ENCODE data around the gene ZNF609. TPM values are rescaled to one million over a fixed set of nuclear protein-coding genes. Genes with fewer than 3 reads are reported as not detected.

The ZNF609 gene
- total RNA-seq, 1 experiment from 2014 or later = 31.0 TPM

DNA sequence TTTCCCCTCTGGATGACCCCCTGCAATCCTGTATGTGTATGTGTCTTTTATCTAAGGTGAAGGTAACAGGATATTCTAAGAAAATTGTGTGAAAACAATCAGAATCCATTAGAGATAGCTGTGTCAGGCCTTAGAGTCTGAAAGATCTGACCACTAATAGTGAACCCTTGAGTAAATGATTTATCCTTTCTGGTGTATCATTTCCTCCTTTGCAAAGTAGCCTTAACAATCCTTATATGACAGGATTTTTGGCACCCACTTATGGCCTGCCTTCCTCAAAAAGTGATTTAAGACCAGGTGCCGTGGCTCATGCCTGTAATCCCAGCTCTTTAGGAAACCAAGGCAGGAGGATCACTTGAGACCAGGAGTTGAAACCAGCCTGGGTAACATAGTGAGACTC, 204.8 kb downstream of the ZNF609 start:
- Histone ChIP-seq H3K27me3 (ENCODE audit: insufficient read depth, low read length) (no peaks in the 10 kb centered on the region), H3K9me2 (ENCODE audit: insufficient read depth) (no peaks in the 10 kb centered on the region), H3K36me3 (ENCODE audit: control insufficient read depth in 1 of 2, insufficient read depth in 2 of 2, low read length in 2 of 2) (no peaks in the 10 kb centered on the region), H4K20me1 (ENCODE audit: insufficient read depth) (no peaks in the 10 kb centered on the region), H2AFZ (ENCODE audit: low read depth, low read length, poor library complexity, severe bottlenecking) (no peak overlapping the region), H3K9me3 (ENCODE audit: control insufficient read depth in 1 of 2, insufficient read depth in 1 of 2, low read depth in 1 of 2, low read length in 2 of 2) (no peaks in the 10 kb centered on the region), H3K79me2 (ENCODE audit: insufficient read depth, low read length) (no peaks in the 10 kb centered on the region), H3K27ac (ENCODE audit: low read depth, low read length) (no peak overlapping the region), H3K4me3 (replicated peaks in 1 of 2; ENCODE audit: low read depth in 1 of 2, low read length in 2 of 2) (no peak overlapping the region), H3K4me2 (ENCODE audit: low read length) (no peak overlapping the region), H3K4me1 (ENCODE audit: control insufficient read depth in 1 of 2, insufficient read depth in 2 of 2, low read length in 2 of 2) (peaks cover 0 to 5% of the 10 kb centered on the region in 2 experiments; a peak in 1 of 4 replicates), H3K9ac (ENCODE audit: low read length) (no peak overlapping the region)
- CTCF ChIA-PET = no interaction called here
- ATAC-seq (no peak), DNase-seq (ENCODE audit: low read depth, low spot score) (no peak)
- no peak for TF ChIP-seq TCF7L2 (IDR thresholded peaks at IDR 0.05; ENCODE audit: borderline replicate concordance, extremely low read depth, insufficient read depth, insufficient read length)
- TF ChIP-seq CBX3 (IDR thresholded peaks at IDR 0.05; ENCODE audit: low read depth) = no peak
- TF ChIP-seq SP1 (IDR thresholded peaks at IDR 0.05; ENCODE audit: low read depth) = no peak
- TF ChIP-seq EZH2 (IDR thresholded peaks at IDR 0.05) = no peak
- TF ChIP-seq, protein P1, sequence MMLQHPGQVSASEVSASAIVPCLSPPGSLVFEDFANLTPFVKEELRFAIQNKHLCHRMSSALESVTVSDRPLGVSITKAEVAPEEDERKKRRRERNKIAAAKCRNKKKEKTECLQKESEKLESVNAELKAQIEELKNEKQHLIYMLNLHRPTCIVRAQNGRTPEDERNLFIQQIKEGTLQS (IDR thresholded peaks at IDR 0.05) = no peak
- no peak for TF ChIP-seq CEBPB (IDR thresholded peaks at IDR 0.05; ENCODE audit: low read depth)
- intact Hi-C loops (cut with micrococcal nuclease) = no loop called here
- BruUV-seq (replicated peaks) = no TSS peak
- RAD21 ChIA-PET (ENCODE audit: low non-redundant PET in 1 of 2, low total read pairs in 2 of 2, uncharacterized antibody in 2 of 2, unreplicated experiment in 2 of 2) = no interaction called here
- POLR2A ChIA-PET = interaction anchor here (0.6 kb wide), 1 partner anchor 205 kb away, joined by 5 read pairs; the partner anchor contains the start of gene ZNF609

DNA sequence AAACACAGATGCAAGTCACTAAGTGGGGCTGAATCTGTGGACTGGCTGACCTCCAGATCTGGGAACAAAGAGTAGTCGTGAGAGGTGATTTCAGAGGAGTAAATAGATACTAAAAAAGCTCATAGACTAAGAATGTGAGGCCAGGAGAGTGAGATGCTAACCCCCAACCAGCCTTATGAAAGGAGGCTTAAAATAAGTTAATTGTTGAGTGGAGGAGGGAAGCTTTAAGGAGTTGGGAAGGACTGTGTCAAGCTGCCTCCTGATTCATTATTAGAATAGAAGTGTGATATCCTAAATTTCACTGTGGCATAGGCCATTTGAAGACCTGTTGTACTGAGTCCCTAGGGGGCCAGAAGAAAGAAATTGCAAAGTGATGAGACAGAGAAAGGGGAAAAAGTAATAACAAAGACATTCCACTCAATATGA, 207.4 kb downstream of the ZNF609 start:
- DNase-seq (ENCODE audit: low read depth, low spot score) (no peak), ATAC-seq (no peak)
- H3K9me2 ChIP-seq (ENCODE audit: insufficient read depth) = no peaks in the 10 kb centered on the region
- no peaks in the 10 kb centered on the region for H3K9me3 ChIP-seq (ENCODE audit: control insufficient read depth in 1 of 2, insufficient read depth in 1 of 2, low read depth in 1 of 2, low read length in 2 of 2)
- H3K4me3 ChIP-seq (replicated peaks in 1 of 2; ENCODE audit: low read depth in 1 of 2, low read length in 2 of 2) = no peak overlapping the region
- no peak overlapping the region for H3K4me2 ChIP-seq (ENCODE audit: low read length)
- CTCF ChIA-PET = no interaction called here
- POLR2A ChIA-PET = no interaction called here
- H3K27ac ChIP-seq (ENCODE audit: low read depth, low read length) = no peak overlapping the region
- H3K79me2 ChIP-seq (ENCODE audit: insufficient read depth, low read length) = no peaks in the 10 kb centered on the region
- H4K20me1 ChIP-seq (ENCODE audit: insufficient read depth) = no peaks in the 10 kb centered on the region
- no peak overlapping the region for H3K9ac ChIP-seq (ENCODE audit: low read length)
- H3K4me1 ChIP-seq (ENCODE audit: control insufficient read depth in 1 of 2, insufficient read depth in 2 of 2, low read length in 2 of 2) = peaks cover 0 to 5% of the 10 kb centered on the region in 2 experiments; a peak in 1 of 4 replicates
- H3K27me3 ChIP-seq (ENCODE audit: insufficient read depth, low read length) = no peaks in the 10 kb centered on the region
- RAD21 ChIA-PET (ENCODE audit: low non-redundant PET in 1 of 2, low total read pairs in 2 of 2, uncharacterized antibody in 2 of 2, unreplicated experiment in 2 of 2) = no interaction called here
- H3K36me3 ChIP-seq (ENCODE audit: control insufficient read depth in 1 of 2, insufficient read depth in 2 of 2, low read length in 2 of 2) = no peaks in the 10 kb centered on the region
- H2AFZ ChIP-seq (ENCODE audit: low read depth, low read length, poor library complexity, severe bottlenecking) = no peak overlapping the region
- intact Hi-C loops (cut with micrococcal nuclease) = no loop called here
- BruUV-seq (replicated peaks) = no TSS peak
- no peak for TF ChIP-seq SIN3A (IDR thresholded peaks at IDR 0.05; ENCODE audit: low read depth)
- TF ChIP-seq SP1 (IDR thresholded peaks at IDR 0.05; ENCODE audit: low read depth) = no peak
- no peak for TF ChIP-seq RAD21 (IDR thresholded peaks at IDR 0.05; ENCODE audit: low read depth)
- TF ChIP-seq JUND (IDR thresholded peaks at IDR 0.05) = no peak
- TF ChIP-seq, protein P2, sequence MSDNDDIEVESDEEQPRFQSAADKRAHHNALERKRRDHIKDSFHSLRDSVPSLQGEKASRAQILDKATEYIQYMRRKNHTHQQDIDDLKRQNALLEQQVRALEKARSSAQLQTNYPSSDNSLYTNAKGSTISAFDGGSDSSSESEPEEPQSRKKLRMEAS (IDR thresholded peaks at IDR 0.05) = no peak
- no peak for TF ChIP-seq YY1 (IDR thresholded peaks at IDR 0.05; ENCODE audit: extremely low read depth, insufficient replicate concordance, low read depth, low read length)
- no peak for TF ChIP-seq POLR2AphosphoS5 (IDR thresholded peaks at IDR 0.05; ENCODE audit: low read depth, low read length)
- TF ChIP-seq CBX3 (IDR thresholded peaks at IDR 0.05; ENCODE audit: low read depth) = no peak
- TF ChIP-seq CEBPB (IDR thresholded peaks at IDR 0.05; ENCODE audit: low read depth) = no peak
- TF ChIP-seq, protein P3, sequence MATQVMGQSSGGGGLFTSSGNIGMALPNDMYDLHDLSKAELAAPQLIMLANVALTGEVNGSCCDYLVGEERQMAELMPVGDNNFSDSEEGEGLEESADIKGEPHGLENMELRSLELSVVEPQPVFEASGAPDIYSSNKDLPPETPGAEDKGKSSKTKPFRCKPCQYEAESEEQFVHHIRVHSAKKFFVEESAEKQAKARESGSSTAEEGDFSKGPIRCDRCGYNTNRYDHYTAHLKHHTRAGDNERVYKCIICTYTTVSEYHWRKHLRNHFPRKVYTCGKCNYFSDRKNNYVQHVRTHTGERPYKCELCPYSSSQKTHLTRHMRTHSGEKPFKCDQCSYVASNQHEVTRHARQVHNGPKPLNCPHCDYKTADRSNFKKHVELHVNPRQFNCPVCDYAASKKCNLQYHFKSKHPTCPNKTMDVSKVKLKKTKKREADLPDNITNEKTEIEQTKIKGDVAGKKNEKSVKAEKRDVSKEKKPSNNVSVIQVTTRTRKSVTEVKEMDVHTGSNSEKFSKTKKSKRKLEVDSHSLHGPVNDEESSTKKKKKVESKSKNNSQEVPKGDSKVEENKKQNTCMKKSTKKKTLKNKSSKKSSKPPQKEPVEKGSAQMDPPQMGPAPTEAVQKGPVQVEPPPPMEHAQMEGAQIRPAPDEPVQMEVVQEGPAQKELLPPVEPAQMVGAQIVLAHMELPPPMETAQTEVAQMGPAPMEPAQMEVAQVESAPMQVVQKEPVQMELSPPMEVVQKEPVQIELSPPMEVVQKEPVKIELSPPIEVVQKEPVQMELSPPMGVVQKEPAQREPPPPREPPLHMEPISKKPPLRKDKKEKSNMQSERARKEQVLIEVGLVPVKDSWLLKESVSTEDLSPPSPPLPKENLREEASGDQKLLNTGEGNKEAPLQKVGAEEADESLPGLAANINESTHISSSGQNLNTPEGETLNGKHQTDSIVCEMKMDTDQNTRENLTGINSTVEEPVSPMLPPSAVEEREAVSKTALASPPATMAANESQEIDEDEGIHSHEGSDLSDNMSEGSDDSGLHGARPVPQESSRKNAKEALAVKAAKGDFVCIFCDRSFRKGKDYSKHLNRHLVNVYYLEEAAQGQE (IDR thresholded peaks at IDR 0.05; ENCODE audit: low read depth) = no peak
- TF ChIP-seq, protein P4, sequence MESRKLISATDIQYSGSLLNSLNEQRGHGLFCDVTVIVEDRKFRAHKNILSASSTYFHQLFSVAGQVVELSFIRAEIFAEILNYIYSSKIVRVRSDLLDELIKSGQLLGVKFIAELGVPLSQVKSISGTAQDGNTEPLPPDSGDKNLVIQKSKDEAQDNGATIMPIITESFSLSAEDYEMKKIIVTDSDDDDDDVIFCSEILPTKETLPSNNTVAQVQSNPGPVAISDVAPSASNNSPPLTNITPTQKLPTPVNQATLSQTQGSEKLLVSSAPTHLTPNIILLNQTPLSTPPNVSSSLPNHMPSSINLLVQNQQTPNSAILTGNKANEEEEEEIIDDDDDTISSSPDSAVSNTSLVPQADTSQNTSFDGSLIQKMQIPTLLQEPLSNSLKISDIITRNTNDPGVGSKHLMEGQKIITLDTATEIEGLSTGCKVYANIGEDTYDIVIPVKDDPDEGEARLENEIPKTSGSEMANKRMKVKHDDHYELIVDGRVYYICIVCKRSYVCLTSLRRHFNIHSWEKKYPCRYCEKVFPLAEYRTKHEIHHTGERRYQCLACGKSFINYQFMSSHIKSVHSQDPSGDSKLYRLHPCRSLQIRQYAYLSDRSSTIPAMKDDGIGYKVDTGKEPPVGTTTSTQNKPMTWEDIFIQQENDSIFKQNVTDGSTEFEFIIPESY (IDR thresholded peaks at IDR 0.05; ENCODE audit: extremely low read depth, insufficient replicate concordance, low read length) = no peak
- TF ChIP-seq ZNF274 (IDR thresholded peaks at IDR 0.05; ENCODE audit: low read depth, low read length) = no peak
